GM21360 (cell line): ENCODE measurements around the gene ABT1.
"Not testable (repeated sequence)": the region's sequence is repeated elsewhere in the genome, so short reads cannot be mapped to it uniquely, and the experiment has no call there.

ENCODE experiments used
- ATAC-seq: cut with Tn5 transposase; IDR thresholded peaks from one replicate; pipeline ENCODE4 v1.9.1; 2021; ENCODE audit warnings: mild to moderate bottlenecking, moderate library complexity; ENCODE audit not compliant: unreplicated experiment

ABT1 gene

GRCh38 chr6:26596579-26597388 lies at the start of gene ABT1:
Gene ABT1 (plus strand): TSS chr6:26596953. CDS start chr6:26596983, 30 bp downstream.
- peak; percentile 74 for ATAC-seq

- ATAC-seq: not testable (repeated sequence)
Observed at GRCh38 chr6:26547363-26547762, 49.4 kb upstream of the ABT1 start.

DNA sequence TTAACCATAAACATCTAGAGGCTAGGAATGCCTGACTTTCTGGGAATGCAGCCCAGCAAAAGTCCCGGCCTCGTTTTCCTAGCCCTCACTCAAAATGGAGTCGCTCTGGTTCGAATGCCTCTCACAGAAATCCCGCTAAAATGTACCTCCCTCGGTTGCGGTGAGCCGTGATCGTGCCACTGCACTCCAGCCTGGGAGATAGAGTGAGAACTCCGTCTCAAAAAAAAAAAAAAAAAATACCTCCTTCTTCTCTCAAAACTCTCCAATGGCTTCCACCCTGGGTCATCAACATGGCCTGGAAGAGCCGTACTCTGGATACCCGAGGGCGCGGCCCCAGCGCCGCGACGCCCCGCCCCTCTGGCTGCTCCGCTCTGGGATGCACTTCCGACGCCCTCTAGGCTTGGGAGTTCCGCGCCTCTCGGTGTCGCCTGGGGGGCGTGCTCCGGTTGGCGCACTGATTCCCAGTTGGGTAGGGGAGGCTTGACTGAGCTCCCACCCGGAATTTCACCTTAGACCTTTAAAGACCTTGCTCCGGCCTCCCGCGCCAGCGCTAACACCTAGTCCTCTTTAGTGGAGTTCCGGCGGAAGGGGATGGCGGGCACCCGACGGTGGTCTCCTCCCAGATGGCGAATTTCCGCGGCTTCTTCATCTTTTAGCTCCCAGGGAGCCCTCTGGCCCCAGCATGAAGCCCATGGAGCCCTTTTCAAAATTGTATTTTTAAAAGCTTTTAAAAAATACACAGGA lies 46.3 kb upstream of the ABT1 start:
- no peak for ATAC-seq

- ATAC-seq: no peak
Observed at GRCh38 chr6:26552205-26552604, 44.5 kb upstream of the ABT1 start.

- no peak for ATAC-seq
Observed at GRCh38 chr6:26552640-26553188, 44.0 kb upstream of the ABT1 start.

DNA sequence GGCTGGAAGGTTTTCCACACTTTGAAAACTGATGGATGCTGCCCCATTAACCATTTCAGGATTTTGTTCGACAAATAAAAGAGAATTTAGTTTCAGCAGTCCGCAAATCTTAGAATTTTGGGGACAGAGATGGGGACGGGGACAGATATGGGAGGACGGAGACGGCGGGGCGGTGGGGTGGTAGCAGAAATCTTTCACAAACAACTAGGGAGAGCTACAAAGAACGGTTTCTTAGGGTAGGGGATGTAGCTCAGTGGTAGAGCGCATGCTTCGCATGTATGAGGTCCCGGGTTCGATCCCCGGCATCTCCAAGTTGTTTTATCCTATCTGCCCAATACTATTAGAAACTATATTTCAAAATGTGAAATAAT lies 43.5 kb upstream of the ABT1 start:
- ATAC-seq: no peak

- ATAC-seq: peak; percentile 36
Observed at GRCh38 chr6:26553635-26554446, 42.9 kb upstream of the ABT1 start.

DNA sequence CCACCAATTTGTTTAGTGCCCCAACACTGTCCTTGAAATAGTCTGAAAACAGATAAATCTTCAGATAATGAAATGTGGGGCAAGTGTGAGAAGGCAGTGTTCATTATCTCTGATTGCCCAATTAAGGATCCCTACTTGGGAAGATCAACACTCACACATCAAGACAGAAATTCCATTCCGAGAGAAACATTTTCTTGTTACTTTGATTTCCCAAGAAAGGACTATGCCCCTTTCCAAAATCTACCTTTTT lies 42.4 kb upstream of the ABT1 start:
- ATAC-seq: no peak

GRCh38 chr6:26554697-26555504 lies 41.9 kb upstream of the ABT1 start:
- ATAC-seq: no peak

- no peak for ATAC-seq
Observed at GRCh38 chr6:26555505-26556262, 41.1 kb upstream of the ABT1 start.

DNA sequence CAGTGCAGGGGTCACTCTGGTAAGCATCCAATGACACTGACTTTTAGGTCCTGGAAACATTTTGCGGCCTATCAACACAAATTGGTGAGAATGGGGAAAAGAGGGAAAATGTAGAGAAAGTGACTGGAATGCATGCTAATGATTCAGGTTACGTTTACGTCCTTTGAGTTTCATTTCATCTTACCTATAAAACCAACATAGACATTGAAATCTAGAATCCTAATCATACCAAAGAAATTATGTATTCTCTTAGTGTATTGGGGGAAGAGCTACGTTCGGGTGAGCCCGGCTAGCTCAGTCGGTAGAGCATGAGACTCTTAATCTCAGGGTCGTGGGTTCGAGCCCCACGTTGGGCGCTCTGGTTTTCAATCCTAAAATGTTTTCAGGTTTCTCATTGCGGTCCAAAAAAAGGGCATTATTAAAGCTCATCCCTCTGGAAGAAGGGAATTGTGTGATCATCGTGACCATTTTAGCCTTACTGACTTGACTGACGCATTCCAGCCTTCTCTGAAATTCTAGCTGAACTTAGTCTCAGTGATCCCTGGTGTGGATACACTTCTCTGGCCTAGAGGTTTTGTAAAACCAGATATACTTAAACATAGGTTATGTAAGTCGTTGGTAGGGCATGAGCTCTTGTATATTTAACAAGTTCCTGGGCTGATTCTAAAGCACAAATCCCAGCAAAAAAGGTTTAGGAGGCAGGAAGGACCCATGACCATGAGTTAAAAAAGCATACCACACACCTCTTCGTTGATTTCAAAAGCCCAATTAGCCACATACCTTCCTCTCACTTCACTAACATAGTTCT lies 40.3 kb upstream of the ABT1 start:
- no peak for ATAC-seq

GRCh38 chr6:26561533-26562466 lies 35.0 kb upstream of the ABT1 start:
- no peak for ATAC-seq

GRCh38 chr6:26563488-26563887 lies 33.3 kb upstream of the ABT1 start:
- ATAC-seq: no peak

- no peak for ATAC-seq
Observed at GRCh38 chr6:26568601-26569432, 27.9 kb upstream of the ABT1 start.

GRCh38 chr6:26569433-26569764 lies 27.4 kb upstream of the ABT1 start:
- ATAC-seq: no peak

DNA sequence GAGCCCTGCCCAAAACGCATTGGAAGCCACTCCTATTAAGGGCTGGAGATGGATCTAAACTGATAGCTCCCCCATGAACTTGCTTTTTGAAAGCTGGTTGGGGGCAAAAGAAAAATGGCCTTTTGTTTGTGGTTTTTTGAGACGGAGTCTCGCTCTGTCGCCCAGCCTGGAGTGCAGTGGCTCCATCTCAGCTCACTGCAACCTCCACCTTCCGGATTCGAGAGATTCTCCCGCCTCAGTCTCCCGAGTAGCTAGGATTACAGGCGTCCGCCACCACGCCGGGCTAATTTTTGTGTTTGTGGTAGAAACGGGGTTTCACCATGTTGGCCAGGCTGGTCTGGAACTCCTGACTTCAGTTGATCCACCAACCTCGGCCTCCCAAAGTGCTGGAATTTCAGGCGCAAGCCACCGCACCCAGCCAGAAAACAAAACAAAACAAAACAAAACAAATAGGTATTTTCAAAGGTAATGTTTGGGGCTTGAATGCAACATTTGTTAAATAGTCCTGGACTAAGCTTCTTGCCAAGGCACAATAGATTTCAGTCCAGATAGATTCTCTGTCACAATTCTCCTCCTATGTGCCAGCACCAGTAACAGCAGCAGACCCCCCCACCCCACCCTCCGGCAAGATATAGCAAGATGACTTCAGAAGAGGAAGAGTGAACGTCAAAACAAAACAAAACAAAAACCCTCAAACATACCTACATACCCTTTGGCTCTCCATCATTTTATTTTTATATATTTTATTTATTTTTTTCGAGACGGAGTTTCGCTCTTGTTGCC lies 26.5 kb upstream of the ABT1 start:
- ATAC-seq: no peak
